ENCODE results near the gene NUFIP1. TPM values are rescaled to one million over a fixed set of nuclear protein-coding genes. Genes with fewer than 3 reads are reported as not detected.

NUFIP1 gene
- total and polyA plus RNA-seq, 5 donors, result 2.1 to 4.6 (median 3.4) TPM

DNA sequence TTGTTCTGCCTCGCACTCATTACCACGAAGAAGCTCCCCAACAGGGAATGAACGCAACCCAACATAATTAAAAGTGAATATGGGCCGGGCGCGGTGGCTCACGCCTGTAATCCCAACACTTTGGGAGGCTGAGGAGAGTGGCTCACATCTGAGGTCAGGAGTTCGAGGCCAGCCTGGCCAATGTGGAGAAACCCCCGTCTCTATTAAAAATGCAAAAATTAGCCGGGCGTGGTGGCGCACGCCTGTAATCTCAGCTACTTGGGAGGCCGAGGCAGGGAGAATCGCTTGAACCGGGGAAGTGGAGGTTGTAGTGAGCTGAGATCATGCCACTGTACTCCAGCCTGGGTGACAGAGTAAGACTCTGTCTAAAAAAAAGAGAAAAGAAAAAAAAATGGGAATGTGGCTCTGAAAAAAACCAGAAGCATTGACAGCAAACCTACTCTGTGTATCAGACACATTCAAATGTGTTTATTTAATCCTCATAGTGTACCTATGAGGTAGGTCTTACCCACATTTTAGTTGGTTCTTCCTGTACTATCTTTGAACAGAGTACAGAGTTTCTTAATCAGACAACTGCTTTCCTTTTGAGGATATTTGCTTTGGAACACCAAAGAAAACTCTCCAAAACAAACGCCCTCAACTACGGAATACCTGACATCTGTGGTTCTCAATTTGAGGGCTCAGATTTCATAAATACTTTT, 70.0 kb downstream of the NUFIP1 start:
- WGBS, result 95% methylated on average over 18 of the region's 18 CpGs
- intact Hi-C loops (cut with DNase I), result no loop called here
- H3K4me1 ChIP-seq (ENCODE audit: control insufficient read depth, insufficient read depth, low read length), result peaks cover 3% of the 10 kb centered on the region
- ATAC-seq (no peak), DNase-seq (no peak)
- no peaks in the 10 kb centered on the region for H3K27me3 ChIP-seq (ENCODE audit: control insufficient read depth, insufficient read depth)
- H3K9me3 ChIP-seq (ENCODE audit: control insufficient read depth, low read length), result no peaks in the 10 kb centered on the region
- peak overlapping the region; percentile 50 for H3K4me3 ChIP-seq (ENCODE audit: low read length)
- H3K27ac ChIP-seq (ENCODE audit: low read length), result peak overlapping the region; percentile 97

GRCh38 chr13:44918326-44919103, 70.8 kb downstream of the NUFIP1 start:
- intact Hi-C loops (cut with DNase I), result no loop called here
- no peaks in the 10 kb centered on the region for H3K9me3 ChIP-seq (ENCODE audit: control insufficient read depth, low read length)
- peak; percentile 95 for ATAC-seq
- peak; percentile 94 to 97 (median 96) for DNase-seq
- H3K4me3 ChIP-seq (ENCODE audit: low read length), result peak overlapping the region; percentile 50
- H3K27ac ChIP-seq (ENCODE audit: low read length), result peak overlapping the region; percentile 97
- H3K27me3 ChIP-seq (ENCODE audit: control insufficient read depth, insufficient read depth), result no peaks in the 10 kb centered on the region
- 9% methylated on average over 26 of the region's 26 CpGs for WGBS
- peaks cover 3% of the 10 kb centered on the region for H3K4me1 ChIP-seq (ENCODE audit: control insufficient read depth, insufficient read depth, low read length)

- peaks cover 3% of the 10 kb centered on the region for H3K4me1 ChIP-seq (ENCODE audit: control insufficient read depth, insufficient read depth, low read length)
- no peaks in the 10 kb centered on the region for H3K9me3 ChIP-seq (ENCODE audit: control insufficient read depth, low read length)
- intact Hi-C loops (cut with DNase I), result no loop called here
- no peaks in the 10 kb centered on the region for H3K27me3 ChIP-seq (ENCODE audit: control insufficient read depth, insufficient read depth)
- H3K4me3 ChIP-seq (ENCODE audit: low read length), result peak overlapping the region; percentile 50
- under 1% methylated on average over 41 of the region's 41 CpGs for WGBS
- peak; percentile 87 to 92 for ATAC-seq
- peak; percentile 94 to 98 (median 98) for DNase-seq
- H3K27ac ChIP-seq (ENCODE audit: low read length), result peak overlapping the region; percentile 97
These were observed 71.5 kb downstream of the NUFIP1 start for GRCh38 chr13:44917589-44918325.

GRCh38 chr13:44912278-44913016, 76.8 kb downstream of the NUFIP1 start:
- intact Hi-C loops (cut with DNase I), result no loop called here
- 94% methylated on average over 3 of the region's 3 CpGs for WGBS
- H3K4me1 ChIP-seq (ENCODE audit: control insufficient read depth, insufficient read depth, low read length), result no peaks in the 10 kb centered on the region
- no peak for DNase-seq
- H3K9me3 ChIP-seq (ENCODE audit: control insufficient read depth, low read length), result no peaks in the 10 kb centered on the region
- H3K27me3 ChIP-seq (ENCODE audit: control insufficient read depth, insufficient read depth), result no peaks in the 10 kb centered on the region
- no peak overlapping the region for H3K4me3 ChIP-seq (ENCODE audit: low read length)
- no peak for ATAC-seq
- no peak overlapping the region for H3K27ac ChIP-seq (ENCODE audit: low read length)

DNA sequence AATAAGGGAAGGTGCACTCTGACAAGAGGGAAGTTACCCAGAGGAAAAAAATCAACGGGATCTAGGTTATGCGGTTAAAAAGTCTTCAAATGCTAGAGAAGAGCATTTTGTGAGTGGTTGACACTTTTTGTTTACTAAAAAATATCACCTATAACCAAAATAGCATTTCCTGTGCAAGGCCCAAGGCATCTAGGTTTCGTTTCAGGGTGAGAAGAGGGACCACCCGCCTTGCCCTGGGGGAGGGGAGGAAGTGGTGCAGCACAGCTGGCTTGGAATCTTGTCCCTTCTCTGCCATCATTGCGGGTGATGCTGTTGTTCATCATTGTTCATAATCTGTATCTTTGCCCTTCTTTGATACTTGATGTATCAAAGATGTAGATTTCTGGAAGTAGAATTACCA, 80.6 kb downstream of the NUFIP1 start:
- no peak overlapping the region for H3K27ac ChIP-seq (ENCODE audit: low read length)
- no peak overlapping the region for H3K4me3 ChIP-seq (ENCODE audit: low read length)
- ATAC-seq, result no peak
- intact Hi-C loops (cut with DNase I), result no loop called here
- no peak for DNase-seq
- no peaks in the 10 kb centered on the region for H3K9me3 ChIP-seq (ENCODE audit: control insufficient read depth, low read length)
- no peaks in the 10 kb centered on the region for H3K27me3 ChIP-seq (ENCODE audit: control insufficient read depth, insufficient read depth)
- WGBS, result 75% methylated on average over 5 of the region's 5 CpGs
- peaks cover 14% of the 10 kb centered on the region for H3K4me1 ChIP-seq (ENCODE audit: control insufficient read depth, insufficient read depth, low read length)

- no peak overlapping the region for H3K27ac ChIP-seq (ENCODE audit: low read length)
- ATAC-seq (no peak), DNase-seq (no peak)
- H3K27me3 ChIP-seq (ENCODE audit: control insufficient read depth, insufficient read depth), result no peaks in the 10 kb centered on the region
- no peaks in the 10 kb centered on the region for H3K9me3 ChIP-seq (ENCODE audit: control insufficient read depth, low read length)
- intact Hi-C loops (cut with DNase I), result no loop called here
- no peak overlapping the region for H3K4me3 ChIP-seq (ENCODE audit: low read length)
- peaks cover 18% of the 10 kb centered on the region for H3K4me1 ChIP-seq (ENCODE audit: control insufficient read depth, insufficient read depth, low read length)
- 64% methylated on average over 1 of the region's 1 CpG for WGBS
These were observed 81.0 kb downstream of the NUFIP1 start for GRCh38 chr13:44908266-44908665.

GRCh38 chr13:44906713-44907112, 82.6 kb downstream of the NUFIP1 start:
- no peak overlapping the region for H3K4me3 ChIP-seq (ENCODE audit: low read length)
- H3K27ac ChIP-seq (ENCODE audit: low read length), result peak overlapping the region; percentile 42
- intact Hi-C loops (cut with DNase I), result no loop called here

GRCh38 chr13:44906230-44906629, 83.0 kb downstream of the NUFIP1 start:
- no peak for DNase-seq
- Histone ChIP-seq H3K27me3 (ENCODE audit: control insufficient read depth, insufficient read depth) (no peaks in the 10 kb centered on the region), H3K4me1 (ENCODE audit: control insufficient read depth, insufficient read depth, low read length) (peaks cover 19% of the 10 kb centered on the region), H3K9me3 (ENCODE audit: control insufficient read depth, low read length) (no peaks in the 10 kb centered on the region), H3K4me3 (ENCODE audit: low read length) (no peak overlapping the region), H3K27ac (ENCODE audit: low read length) (peak overlapping the region; percentile 42)
- no peak for ATAC-seq
- 71% methylated on average over 4 of the region's 4 CpGs for WGBS
- intact Hi-C loops (cut with DNase I), result no loop called here

More at GRCh38 chr13:44906713-44907112, 82.6 kb downstream of the NUFIP1 start:
- no peaks in the 10 kb centered on the region for H3K27me3 ChIP-seq (ENCODE audit: control insufficient read depth, insufficient read depth)
- peaks cover 19% of the 10 kb centered on the region for H3K4me1 ChIP-seq (ENCODE audit: control insufficient read depth, insufficient read depth, low read length)
- WGBS, result 22% methylated on average over 6 of the region's 6 CpGs
- no peaks in the 10 kb centered on the region for H3K9me3 ChIP-seq (ENCODE audit: control insufficient read depth, low read length)
- ATAC-seq, result peak; percentile 22 to 34
- DNase-seq, result peak in 1 of 3 donors; percentile 57

DNA sequence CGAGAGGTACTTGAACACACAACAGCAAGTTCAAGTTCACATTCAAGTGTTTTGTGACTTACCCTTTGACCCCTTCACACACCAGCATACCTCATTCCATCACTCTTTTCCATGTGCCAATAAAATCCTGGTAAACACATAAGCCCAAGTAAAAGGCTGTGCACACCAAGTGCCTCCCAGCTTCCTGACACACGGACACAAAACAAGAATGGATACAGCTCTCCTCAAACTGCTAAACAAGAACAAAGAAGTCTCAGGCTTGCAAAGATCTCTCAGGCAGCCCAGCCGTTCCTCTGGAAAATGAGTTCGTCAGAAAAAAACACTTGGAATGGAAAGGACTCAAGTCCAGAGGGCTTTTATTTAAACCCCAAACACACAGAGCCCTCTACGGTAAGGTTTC, 83.7 kb downstream of the NUFIP1 start:
- WGBS, result 66% methylated on average over 5 of the region's 5 CpGs
- H3K27ac ChIP-seq (ENCODE audit: low read length), result peak overlapping the region; percentile 33
- intact Hi-C loops (cut with DNase I), result no loop called here
- peaks cover 19% of the 10 kb centered on the region for H3K4me1 ChIP-seq (ENCODE audit: control insufficient read depth, insufficient read depth, low read length)
- H3K9me3 ChIP-seq (ENCODE audit: control insufficient read depth, low read length), result no peaks in the 10 kb centered on the region
- no peak for ATAC-seq
- no peaks in the 10 kb centered on the region for H3K27me3 ChIP-seq (ENCODE audit: control insufficient read depth, insufficient read depth)
- H3K4me3 ChIP-seq (ENCODE audit: low read length), result no peak overlapping the region
- DNase-seq, result no peak

DNA sequence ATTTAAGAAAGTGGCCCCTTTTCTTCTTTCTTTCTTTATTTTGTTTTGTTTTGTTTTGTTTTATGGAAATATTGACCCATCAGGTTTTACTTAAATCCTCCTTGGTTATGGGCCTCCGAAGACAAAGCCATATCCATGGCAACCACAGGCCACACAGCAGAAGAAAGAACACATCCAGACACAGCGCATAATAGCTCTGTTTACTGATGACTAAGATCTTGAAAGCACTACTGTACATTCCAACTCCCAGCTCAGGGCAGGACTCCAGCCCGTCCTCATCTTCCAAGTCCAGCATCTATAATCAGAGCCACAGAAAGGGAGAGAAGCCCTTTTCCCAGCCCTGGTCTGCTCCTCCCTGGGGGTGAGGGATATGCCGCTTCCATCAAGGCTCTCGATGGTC, 84.3 kb downstream of the NUFIP1 start:
- H3K9me3 ChIP-seq (ENCODE audit: control insufficient read depth, low read length), result no peaks in the 10 kb centered on the region
- no peaks in the 10 kb centered on the region for H3K27me3 ChIP-seq (ENCODE audit: control insufficient read depth, insufficient read depth)
- 53% methylated on average over 5 of the region's 5 CpGs for WGBS
- DNase-seq, result peak; percentile 64 to 88 (median 68)
- no peak overlapping the region for H3K4me3 ChIP-seq (ENCODE audit: low read length)
- peak overlapping the region; percentile 33 for H3K27ac ChIP-seq (ENCODE audit: low read length)
- ATAC-seq, result peak; percentile 68 to 75
- peaks cover 19% of the 10 kb centered on the region for H3K4me1 ChIP-seq (ENCODE audit: control insufficient read depth, insufficient read depth, low read length)
- intact Hi-C loops (cut with DNase I), result no loop called here
